GM12878 (cell line): ENCODE data around the gene PAX7. TPM values are rescaled to one million over a fixed set of nuclear protein-coding genes. Genes with fewer than 3 reads are reported as not detected.

ENCODE experiments used
- ATAC-seq: fragments of 200-7000 bp; cut with Tn5 transposase; 3 replicates; pipeline ENCODE4 v1.9.1; 2020; ENCODE audit warnings: mild to moderate bottlenecking, moderate library complexity
- BruUV-seq: library from RNA; stranded (reverse); fragments of 400-500 nt; replicated peaks from 2 replicates; lab custom pipeline; 2021; lab: Mats Ljungman, UMichigan
- CTCF ChIA-PET: fragments of 300-600 bp; sonication (Branson Sonifier 250); formaldehyde crosslinking; extraction: SDS; loops from one replicate; lab custom pipeline; 2021; ENCODE audit warnings: inconsistent platforms; lab: Yijun Ruan, JAX
- POLR2A ChIA-PET: fragments of 350-600 bp; formaldehyde crosslinking; extraction: SDS; loops from one replicate; lab custom pipeline; 2021; ENCODE audit warnings: inconsistent platforms; lab: Charles Lee
- RAD21 ChIA-PET: fragments of 300-600 bp; sonication (Branson Sonifier 250); formaldehyde crosslinking; loops from one replicate; lab custom pipeline; 2023; ENCODE audit warnings: antibody characterized with exemption; ENCODE audit not compliant: unreplicated experiment; lab: Charles Lee
- SMC1A ChIA-PET: fragments of 300-600 bp; sonication (Branson Sonifier 250); formaldehyde crosslinking; loops from one replicate; lab custom pipeline; 2023; ENCODE audit not compliant: unreplicated experiment, uncharacterized antibody; lab: Charles Lee
- DNase-seq: peaks from one replicate; pipeline ENCODE4 v3.0.0-alpha.2; 2011; ENCODE audit warnings: low read depth, low spot score
- FAIRE-seq: peaks from 3 replicates; lab custom pipeline; 2011; peaks lifted over from hg19 to GRCh38; lab: Jason Lieb, UNC
- H2AFZ ChIP-seq: 2 replicates; pipeline ENCODE4 v1.6.0; 2011; ENCODE audit warnings: low read depth, low read length, control low read depth; ENCODE audit not compliant: control insufficient read depth
- H3K27ac ChIP-seq: 2 replicates; pipeline ENCODE4 v1.5.1; 2011; ENCODE audit warnings: control low read depth; ENCODE audit not compliant: control insufficient read depth, insufficient read depth
- H3K27me3 ChIP-seq, 2 experiments: replicated peaks in 1 of 2; 2 replicates each; pipeline versions ENCODE4 v1.6.0 to v1.6.1; 2011; ENCODE audit warnings: low read length in 1 of 2; ENCODE audit not compliant: control insufficient read depth in 2 of 2, insufficient read depth in 2 of 2
- H3K36me3 ChIP-seq, 2 experiments: 2 replicates each; pipeline ENCODE4 v1.5.1; 2011; ENCODE audit warnings: low read length in 1 of 2; ENCODE audit not compliant: control insufficient read depth in 2 of 2, insufficient read depth in 2 of 2
- H3K4me1 ChIP-seq: 2 replicates; pipeline ENCODE4 v1.6.1; 2011; ENCODE audit warnings: mild to moderate bottlenecking, low read length, moderate library complexity, mixed read lengths; ENCODE audit not compliant: control insufficient read depth, insufficient read depth
- H3K4me2 ChIP-seq: 2 replicates; pipeline ENCODE4 v1.6.0; 2011; ENCODE audit warnings: control low read depth; ENCODE audit not compliant: control insufficient read depth, insufficient read depth
- H3K4me3 ChIP-seq: fragments of 200-600 bp; sonication (generic); 2 replicates; pipeline ENCODE4 v1.5.1; 2016
- H3K79me2 ChIP-seq: 2 replicates; pipeline ENCODE4 v1.6.0; 2011; ENCODE audit warnings: low read length; ENCODE audit not compliant: control insufficient read depth, insufficient read depth
- H3K9ac ChIP-seq: 2 replicates; pipeline ENCODE4 v1.8.0; 2011; ENCODE audit warnings: low read length, control low read depth, mixed read lengths; ENCODE audit not compliant: control insufficient read depth, insufficient read depth
- H3K9me3 ChIP-seq: replicated peaks from 3 replicates; pipeline ENCODE4 v1.5.1; 2011; ENCODE audit warnings: mild to moderate bottlenecking, low read length; ENCODE audit not compliant: control insufficient read depth, insufficient read depth
- H4K20me1 ChIP-seq: 2 replicates; pipeline ENCODE4 v1.6.0; 2011; ENCODE audit not compliant: control insufficient read depth, insufficient read depth
- ATF7 ChIP-seq: fragments of 450-650 bp; IDR thresholded peaks from 2 replicates; pipeline ENCODE4 v1.6.1; 2016; ENCODE audit warnings: low read depth, mild to moderate bottlenecking
- BACH1 ChIP-seq: fragments of 450-650 bp; IDR thresholded peaks from 2 replicates; pipeline ENCODE4 v1.6.1; 2017; ENCODE audit warnings: mild to moderate bottlenecking, borderline replicate concordance
- HCFC1 ChIP-seq: fragments of 150-350 bp; IDR thresholded peaks from 2 replicates; pipeline ENCODE4 v1.6.1; 2014; ENCODE audit warnings: low read length
- IRF4 ChIP-seq: IDR thresholded peaks from 2 replicates; pipeline ENCODE4 v1.6.1; 2011; ENCODE audit warnings: low read depth, low read length
- JUNB ChIP-seq: IDR thresholded peaks from 2 replicates; pipeline ENCODE4 v1.6.1; 2016; ENCODE audit warnings: antibody characterized with exemption, mild to moderate bottlenecking
- NR2C1 ChIP-seq: fragments of 450-650 bp; IDR thresholded peaks from 2 replicates; pipeline ENCODE4 v1.6.1; 2017; ENCODE audit warnings: antibody characterized with exemption, mild to moderate bottlenecking, moderate library complexity
- PAX8 ChIP-seq: fragments of 450-650 bp; IDR thresholded peaks from 2 replicates; pipeline ENCODE4 v1.6.1; 2017; ENCODE audit warnings: mild to moderate bottlenecking, moderate library complexity
- PBX3 ChIP-seq: IDR thresholded peaks from 2 replicates; pipeline ENCODE4 v1.6.1; 2011; ENCODE audit warnings: mild to moderate bottlenecking, low read depth, low read length, moderate library complexity; ENCODE audit not compliant: insufficient replicate concordance
- RAD51 ChIP-seq: fragments of 450-650 bp; IDR thresholded peaks from 2 replicates; pipeline ENCODE4 v1.6.1; 2016; ENCODE audit warnings: moderate library complexity, mild to moderate bottlenecking, inconsistent platforms
- RBBP5 ChIP-seq: fragments of 200-600 bp; sonication (generic); conservative IDR thresholded peaks from 2 replicates; pipeline ENCODE4 v1.6.1; 2016
- SREBF2 ChIP-seq: IDR thresholded peaks from 2 replicates; pipeline ENCODE4 v1.6.1; 2012; ENCODE audit warnings: mild to moderate bottlenecking, low read length
- SUPT20H ChIP-seq: IDR thresholded peaks from 2 replicates; pipeline ENCODE4 v1.6.1; 2011; ENCODE audit warnings: low read depth, mild to moderate bottlenecking, low read length, moderate library complexity, borderline replicate concordance; ENCODE audit not compliant: control insufficient read depth
- TBL1XR1 ChIP-seq: IDR thresholded peaks from 2 replicates; pipeline ENCODE4 v1.6.1; 2012; ENCODE audit warnings: low read depth, low read length, improper control_type of control experiment
- TCF12 ChIP-seq: IDR thresholded peaks from 2 replicates; pipeline ENCODE4 v1.6.1; 2011; ENCODE audit warnings: low read depth, mild to moderate bottlenecking, low read length
- TCF3 ChIP-seq: IDR thresholded peaks from 2 replicates; pipeline ENCODE4 v1.6.1; 2012; ENCODE audit warnings: low read depth, mild to moderate bottlenecking, low read length, borderline replicate concordance; ENCODE audit not compliant: insufficient read depth
- ZBED1 ChIP-seq: IDR thresholded peaks from 2 replicates; pipeline ENCODE4 v1.6.1; 2016; ENCODE audit warnings: borderline replicate concordance
- ZNF24 ChIP-seq: fragments of 450-650 bp; IDR thresholded peaks from 2 replicates; pipeline ENCODE4 v1.6.1; 2017; ENCODE audit warnings: antibody characterized with exemption, mild to moderate bottlenecking
- WGBS: methylation state at CpG from one replicate; pipeline ENCODE4 v1.1.6; 2016; ENCODE audit warnings: low lambda C conversion rate; ENCODE audit not compliant: insufficient replicate concordance, insufficient coverage; ENCODE audit errors: missing lambda C conversion rate; 5-methylcytosine and 5-hydroxymethylcytosine counted together
- in situ Hi-C: fragments of 300-500 bp; cut with MboI; formaldehyde crosslinking; loops from 9 replicates; pipeline ENCODE4 v1.14.3; 2018; ENCODE audit warnings: mixed read lengths
- intact Hi-C: fragments of 100-400 bp; cut with micrococcal nuclease; formaldehyde crosslinking; loops from one replicate; pipeline ENCODE4 v1.14.2; 2022; ENCODE audit not compliant: unreplicated experiment
- polyA plus RNA-seq, 11 experiments: library from polyadenylated mRNA; depleted of rRNA in 4 of 11; unstranded in 6 of 11; stranded (reverse) in 5 of 11; fragments of >200 nt; fragmentation: Nextera tagmentation in 4 of 11; fragmentation: Illumina TruSeq in 1 of 11; extraction: Ambion mirVana in 4 of 11; extraction: Trizol in 1 of 11; gene quantifications; 1 replicate in 1 of 11; 2 replicates in 10 of 11; pipeline versions ENCODE4 v1.2.1 to v1.2.3, GENCODE V29; 2011 to 2016; ENCODE audit warnings: inconsistent platforms in 2 of 11, missing spikeins in 2 of 11, low read depth in 1 of 11
- total RNA-seq, 4 experiments: library from RNA; depleted of rRNA in 3 of 4; stranded (reverse); fragments of >200 nt in 3 of 4; fragmentation: Illumina TruSeq in 1 of 4; extraction: Trizol in 1 of 4; gene quantifications; 2 replicates each; pipeline versions ENCODE4 v1.2.1 to v1.2.3, GENCODE V29; 2013 to 2021
- TF ChIP-seq, protein P1 (sequence below): IDR thresholded peaks from 2 replicates; pipeline ENCODE4 v1.6.1; 2012; ENCODE audit warnings: improper control_type of control experiment, low read depth, low read length; ENCODE audit not compliant: insufficient replicate concordance
- TF ChIP-seq, protein P2 (sequence below): IDR thresholded peaks from 2 replicates; pipeline ENCODE4 v1.6.1; 2011; ENCODE audit warnings: borderline replicate concordance, low read depth, mild to moderate bottlenecking, moderate library complexity, low read length; ENCODE audit not compliant: insufficient read depth, poor library complexity, severe bottlenecking

The PAX7 gene
- total and polyA plus RNA-seq, 10 of the 15 experiments (the other 5 are each of a cell fraction or from before 2014, with no cell fraction given) = not detected

GRCh38 chr1:18632783-18633421 lies 2.3 kb downstream of the PAX7 start:
- Histone ChIP-seq H3K4me2 (no peak overlapping the region), H3K27me3 (peaks cover 21 to 24% of the 10 kb centered on the region in 2 experiments), H3K36me3 (no peaks in the 10 kb centered on the region), H2AFZ (no peak overlapping the region), H3K79me2 (no peaks in the 10 kb centered on the region), H3K4me3 (no peak overlapping the region), H4K20me1 (no peaks in the 10 kb centered on the region), H3K9me3 (no peaks in the 10 kb centered on the region), H3K27ac (no peak overlapping the region), H3K9ac (no peak overlapping the region), H3K4me1 (no peaks in the 10 kb centered on the region)
- whole genome bisulfite sequencing = 35% methylated on average over 47 of the region's 48 CpGs
- in situ Hi-C loops (no loop called here), intact Hi-C loops (no loop called here)
- CTCF ChIA-PET = no interaction called here
- RAD21 ChIA-PET = interaction anchor here (0.6 kb wide), 1 partner anchor 8 kb away, joined by 3 read pairs; no protein-coding TSS in a partner anchor
- POLR2A ChIA-PET = no interaction called here
- DNase-seq = no peak
- FAIRE-seq = no peak
- no peak for ATAC-seq
- BruUV-seq = no TSS peak
- SMC1A ChIA-PET = no interaction called here
- TF ChIP-seq ZBED1 (no peak), HCFC1 (no peak), PAX8 (no peak), ZNF24 (no peak), TBL1XR1 (no peak), SREBF2 (no peak), NR2C1 (no peak), RBBP5 (no peak), TCF12 (no peak), SUPT20H (no peak), RAD51 (no peak), JUNB (no peak), ATF7 (no peak), TCF3 (no peak), BACH1 (no peak), IRF4 (no peak), PBX3 (no peak)
- TF ChIP-seq, protein P1, sequence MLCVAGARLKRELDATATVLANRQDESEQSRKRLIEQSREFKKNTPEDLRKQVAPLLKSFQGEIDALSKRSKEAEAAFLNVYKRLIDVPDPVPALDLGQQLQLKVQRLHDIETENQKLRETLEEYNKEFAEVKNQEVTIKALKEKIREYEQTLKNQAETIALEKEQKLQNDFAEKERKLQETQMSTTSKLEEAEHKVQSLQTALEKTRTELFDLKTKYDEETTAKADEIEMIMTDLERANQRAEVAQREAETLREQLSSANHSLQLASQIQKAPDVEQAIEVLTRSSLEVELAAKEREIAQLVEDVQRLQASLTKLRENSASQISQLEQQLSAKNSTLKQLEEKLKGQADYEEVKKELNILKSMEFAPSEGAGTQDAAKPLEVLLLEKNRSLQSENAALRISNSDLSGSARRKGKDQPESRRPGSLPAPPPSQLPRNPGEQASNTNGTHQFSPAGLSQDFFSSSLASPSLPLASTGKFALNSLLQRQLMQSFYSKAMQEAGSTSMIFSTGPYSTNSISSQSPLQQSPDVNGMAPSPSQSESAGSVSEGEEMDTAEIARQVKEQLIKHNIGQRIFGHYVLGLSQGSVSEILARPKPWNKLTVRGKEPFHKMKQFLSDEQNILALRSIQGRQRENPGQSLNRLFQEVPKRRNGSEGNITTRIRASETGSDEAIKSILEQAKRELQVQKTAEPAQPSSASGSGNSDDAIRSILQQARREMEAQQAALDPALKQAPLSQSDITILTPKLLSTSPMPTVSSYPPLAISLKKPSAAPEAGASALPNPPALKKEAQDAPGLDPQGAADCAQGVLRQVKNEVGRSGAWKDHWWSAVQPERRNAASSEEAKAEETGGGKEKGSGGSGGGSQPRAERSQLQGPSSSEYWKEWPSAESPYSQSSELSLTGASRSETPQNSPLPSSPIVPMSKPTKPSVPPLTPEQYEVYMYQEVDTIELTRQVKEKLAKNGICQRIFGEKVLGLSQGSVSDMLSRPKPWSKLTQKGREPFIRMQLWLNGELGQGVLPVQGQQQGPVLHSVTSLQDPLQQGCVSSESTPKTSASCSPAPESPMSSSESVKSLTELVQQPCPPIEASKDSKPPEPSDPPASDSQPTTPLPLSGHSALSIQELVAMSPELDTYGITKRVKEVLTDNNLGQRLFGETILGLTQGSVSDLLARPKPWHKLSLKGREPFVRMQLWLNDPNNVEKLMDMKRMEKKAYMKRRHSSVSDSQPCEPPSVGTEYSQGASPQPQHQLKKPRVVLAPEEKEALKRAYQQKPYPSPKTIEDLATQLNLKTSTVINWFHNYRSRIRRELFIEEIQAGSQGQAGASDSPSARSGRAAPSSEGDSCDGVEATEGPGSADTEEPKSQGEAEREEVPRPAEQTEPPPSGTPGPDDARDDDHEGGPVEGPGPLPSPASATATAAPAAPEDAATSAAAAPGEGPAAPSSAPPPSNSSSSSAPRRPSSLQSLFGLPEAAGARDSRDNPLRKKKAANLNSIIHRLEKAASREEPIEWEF = no peak
- TF ChIP-seq, protein P2, sequence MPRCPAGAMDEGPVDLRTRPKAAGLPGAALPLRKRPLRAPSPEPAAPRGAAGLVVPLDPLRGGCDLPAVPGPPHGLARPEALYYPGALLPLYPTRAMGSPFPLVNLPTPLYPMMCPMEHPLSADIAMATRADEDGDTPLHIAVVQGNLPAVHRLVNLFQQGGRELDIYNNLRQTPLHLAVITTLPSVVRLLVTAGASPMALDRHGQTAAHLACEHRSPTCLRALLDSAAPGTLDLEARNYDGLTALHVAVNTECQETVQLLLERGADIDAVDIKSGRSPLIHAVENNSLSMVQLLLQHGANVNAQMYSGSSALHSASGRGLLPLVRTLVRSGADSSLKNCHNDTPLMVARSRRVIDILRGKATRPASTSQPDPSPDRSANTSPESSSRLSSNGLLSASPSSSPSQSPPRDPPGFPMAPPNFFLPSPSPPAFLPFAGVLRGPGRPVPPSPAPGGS = no peak
